Coronary artery (tissue), 2 donors: ENCODE data around the gene NRG2.

Source experiments
- DNase-seq: peaks from one replicate; pipeline ENCODE4 v3.0.0-alpha.2; 2017; ENCODE audit warnings: low spot score
- H3K27ac ChIP-seq, 2 donors: fragments of 200-600 bp; sonication (generic); one replicate each; pipeline ENCODE4 v1.5.1; 2016 to 2019
- H3K4me3 ChIP-seq: fragments of 200-600 bp; sonication (generic); 2 replicates; pipeline ENCODE4 v1.5.1; 2016; ENCODE audit warnings: mild to moderate bottlenecking, moderate library complexity
- CTCF ChIP-seq: fragments of 200-600 bp; sonication (generic); IDR thresholded peaks from one replicate; pipeline ENCODE4 v1.5.1; 2019; ENCODE audit warnings: antibody characterized with exemption

The NRG2 gene

GRCh38 chr5:139816566-139816965 is 226.5 kb downstream of the NRG2 start:
- TF ChIP-seq CTCF, result no peak
- no peak for DNase-seq
- no peak overlapping the region for H3K4me3 ChIP-seq
- no peak overlapping the region for H3K27ac ChIP-seq

- Histone ChIP-seq H3K4me3 (no peak overlapping the region), H3K27ac (no peak overlapping the region)
- no peak for TF ChIP-seq CTCF
- DNase-seq, result no peak
Measured at GRCh38 chr5:139814704-139815280, 228.3 kb downstream of the NRG2 start.

GRCh38 chr5:139814191-139814601 is 228.9 kb downstream of the NRG2 start:
- TF ChIP-seq CTCF, result no peak
- H3K4me3 ChIP-seq, result no peak overlapping the region
- DNase-seq, result no peak
- H3K27ac ChIP-seq, result no peak overlapping the region

- DNase-seq, result no peak
- no peak for TF ChIP-seq CTCF
Measured at GRCh38 chr5:139812836-139813805, 230.0 kb downstream of the NRG2 start.

GRCh38 chr5:139812323-139812722 is 230.8 kb downstream of the NRG2 start:
- Histone ChIP-seq H3K4me3 (no peak overlapping the region), H3K27ac (no peak overlapping the region)
- DNase-seq, result no peak
- no peak for TF ChIP-seq CTCF

More at GRCh38 chr5:139812836-139813805, 230.0 kb downstream of the NRG2 start:
- H3K27ac ChIP-seq, result no peak overlapping the region
- H3K4me3 ChIP-seq, result no peak overlapping the region

GRCh38 chr5:139811274-139811607 is 231.9 kb downstream of the NRG2 start:
- DNase-seq, result no peak
- TF ChIP-seq CTCF, result no peak
- H3K4me3 ChIP-seq, result no peak overlapping the region
- no peak overlapping the region for H3K27ac ChIP-seq
